ENCODE measurements around the gene SYMPK. TPM values are rescaled to one million over a fixed set of nuclear protein-coding genes. Genes with fewer than 3 reads are reported as not detected.
"Not testable (repeated sequence)": the region's sequence is repeated elsewhere in the genome, so short reads cannot be mapped to it uniquely, and the experiment has no call there.

The SYMPK gene
- total RNA-seq, 1 donor from 2014 or later: 103 TPM

DNA sequence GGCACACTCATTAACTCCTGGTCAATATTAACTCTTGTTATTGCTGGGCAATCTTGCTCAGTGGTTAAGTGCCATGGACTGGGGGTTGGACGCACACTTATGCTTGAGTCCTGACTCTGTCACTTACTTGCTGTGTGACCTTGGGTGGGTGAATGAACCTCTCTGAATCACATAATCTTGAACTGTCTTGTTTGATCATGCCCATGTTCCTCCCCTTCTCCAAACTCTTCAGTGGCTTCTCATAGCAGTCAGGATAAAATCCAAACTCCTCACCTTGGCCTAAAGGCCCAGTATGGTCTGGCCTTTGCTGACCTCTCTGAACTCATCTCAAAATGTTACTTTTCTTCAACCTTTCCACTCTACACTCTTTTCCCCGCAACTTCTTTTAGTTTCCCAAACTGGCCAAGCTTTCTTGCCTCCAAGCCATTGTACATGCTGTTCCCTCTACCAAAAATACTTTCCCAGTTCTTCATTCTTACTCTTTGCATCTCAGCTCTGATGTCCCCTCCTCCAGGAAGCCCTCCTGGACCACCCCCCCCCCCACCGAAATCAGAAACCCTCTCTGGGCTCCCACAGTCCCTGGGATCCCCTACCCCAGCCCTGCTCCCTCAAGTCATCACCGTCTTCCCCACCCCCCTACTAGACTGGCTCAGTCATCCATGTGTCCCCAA is 37.1 kb upstream of the SYMPK start:
- Histone ChIP-seq H3K4me1 (peaks cover 7 to 9% of the 10 kb centered on the region in 2 donors), H3K36me3 (peaks cover 22 to 31% of the 10 kb centered on the region in 2 donors), H3K9me3 (no peaks in the 10 kb centered on the region), H3K27me3 (no peaks in the 10 kb centered on the region), H3K27ac (no peak overlapping the region), H3K4me3 (no peak overlapping the region)
- no peak for TF ChIP-seq CTCF (IDR thresholded peaks at IDR 0.05)
- intact Hi-C loops (cut with DNase I): no loop called here
- no peak for DNase-seq (ENCODE audit: low spot score in 2 of 2)

DNA sequence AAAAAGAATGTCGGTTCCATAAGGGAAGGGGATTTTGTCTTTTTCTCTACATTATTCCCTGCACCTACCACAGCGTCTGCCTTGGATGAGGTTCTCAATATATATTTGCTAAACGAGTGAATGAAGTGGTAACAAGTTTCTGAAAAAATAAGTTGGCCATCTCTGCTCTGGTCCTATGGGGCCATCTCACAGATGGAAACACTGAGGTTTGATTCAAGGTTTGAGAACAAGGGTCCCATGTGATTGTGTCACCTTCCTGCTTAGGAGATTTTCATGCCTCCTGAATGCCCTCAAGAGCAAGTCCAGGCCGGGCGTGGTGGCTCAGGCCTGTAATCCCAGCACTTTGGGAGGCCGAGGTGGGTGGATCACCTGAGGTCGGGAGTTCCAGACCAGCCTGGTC is 36.3 kb upstream of the SYMPK start:
- Histone ChIP-seq H3K27ac (no peak overlapping the region), H3K4me1 (peaks cover 7 to 9% of the 10 kb centered on the region in 2 donors), H3K27me3 (no peaks in the 10 kb centered on the region), H3K36me3 (peaks cover 22 to 33% of the 10 kb centered on the region in 2 donors), H3K4me3 (no peak overlapping the region), H3K9me3 (no peaks in the 10 kb centered on the region)
- intact Hi-C loops (cut with DNase I): no loop called here
- no peak for TF ChIP-seq CTCF (IDR thresholded peaks at IDR 0.05)
- no peak for DNase-seq (ENCODE audit: low spot score in 2 of 2)

DNA sequence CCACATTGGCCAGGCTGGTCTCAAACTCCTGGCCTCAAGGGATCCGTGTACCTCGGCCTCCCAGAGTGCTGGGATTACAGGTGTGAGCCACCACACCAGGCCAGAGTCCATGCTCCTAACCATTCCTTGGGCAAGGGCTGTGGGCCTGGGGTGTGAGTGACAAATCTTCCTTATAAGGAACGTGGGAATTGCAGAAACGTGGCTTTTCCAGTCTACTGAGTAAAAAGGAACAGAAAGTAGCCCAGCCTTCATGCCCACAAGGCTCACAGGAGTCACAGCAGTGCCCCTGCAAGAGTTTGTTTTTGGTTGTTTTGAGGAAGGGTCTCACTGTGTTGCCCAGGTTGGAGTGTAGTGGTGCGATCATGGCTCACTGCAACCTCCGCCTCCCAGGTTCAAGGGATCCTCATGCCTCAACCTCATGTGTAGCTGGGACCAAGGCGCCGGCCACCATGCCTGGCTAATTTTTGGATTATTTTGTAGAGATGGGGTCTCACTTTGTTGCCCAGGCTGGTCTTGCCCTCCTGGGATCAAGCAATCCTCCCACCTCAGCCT is 34.4 kb upstream of the SYMPK start:
- no peak for DNase-seq (ENCODE audit: low spot score in 2 of 2)
- Histone ChIP-seq H3K4me1 (peaks cover 7 to 9% of the 10 kb centered on the region in 2 donors), H3K27ac (no peak overlapping the region), H3K4me3 (no peak overlapping the region), H3K36me3 (peaks cover 22 to 33% of the 10 kb centered on the region in 2 donors), H3K27me3 (no peaks in the 10 kb centered on the region), H3K9me3 (no peaks in the 10 kb centered on the region)
- TF ChIP-seq CTCF (IDR thresholded peaks at IDR 0.05): no peak
- intact Hi-C loops (cut with DNase I): no loop called here

- H3K9me3 ChIP-seq; H3K4me1 ChIP-seq; H3K27me3 ChIP-seq; H3K27ac ChIP-seq; intact Hi-C loops (cut with DNase I); DNase-seq (ENCODE audit: low spot score in 2 of 2); H3K4me3 ChIP-seq: not testable (repeated sequence)
- peaks cover 22 to 33% of the 10 kb centered on the region in 2 donors for H3K36me3 ChIP-seq
Observed at GRCh38 chr19:45895983-45896599, 33.1 kb upstream of the SYMPK start.

DNA sequence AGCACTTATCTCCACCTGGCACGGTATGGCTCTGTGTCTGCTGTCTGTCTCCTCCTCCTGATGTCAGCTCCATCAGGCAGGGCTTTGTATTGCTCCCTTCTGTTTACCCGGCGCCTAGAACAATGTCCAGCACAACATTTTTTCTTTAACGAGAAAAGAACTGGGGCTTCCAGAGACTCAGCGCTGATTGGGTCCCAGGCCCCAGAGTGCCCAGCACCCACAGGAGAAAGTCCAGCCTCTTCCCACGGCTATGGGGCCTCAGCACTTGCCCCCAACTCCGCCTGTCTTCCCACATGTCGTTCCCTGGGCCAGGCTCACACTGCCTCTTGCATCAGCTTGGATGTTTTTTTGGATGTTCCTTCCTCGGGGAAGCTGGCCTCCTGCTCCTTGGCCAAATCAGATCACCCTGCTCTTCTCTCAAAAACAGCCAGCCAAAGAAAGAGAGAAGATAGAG is 32.6 kb upstream of the SYMPK start:
- peaks cover 0 to 1% of the 10 kb centered on the region in 2 donors for H3K4me1 ChIP-seq
- no peaks in the 10 kb centered on the region for H3K27me3 ChIP-seq
- intact Hi-C loops (cut with DNase I): no loop called here
- peaks cover 22 to 33% of the 10 kb centered on the region in 2 donors for H3K36me3 ChIP-seq
- no peak overlapping the region for H3K27ac ChIP-seq
- TF ChIP-seq CTCF (IDR thresholded peaks at IDR 0.05): no peak
- H3K4me3 ChIP-seq: no peak overlapping the region
- DNase-seq (ENCODE audit: low spot score in 2 of 2): no peak
- H3K9me3 ChIP-seq: no peaks in the 10 kb centered on the region

DNA sequence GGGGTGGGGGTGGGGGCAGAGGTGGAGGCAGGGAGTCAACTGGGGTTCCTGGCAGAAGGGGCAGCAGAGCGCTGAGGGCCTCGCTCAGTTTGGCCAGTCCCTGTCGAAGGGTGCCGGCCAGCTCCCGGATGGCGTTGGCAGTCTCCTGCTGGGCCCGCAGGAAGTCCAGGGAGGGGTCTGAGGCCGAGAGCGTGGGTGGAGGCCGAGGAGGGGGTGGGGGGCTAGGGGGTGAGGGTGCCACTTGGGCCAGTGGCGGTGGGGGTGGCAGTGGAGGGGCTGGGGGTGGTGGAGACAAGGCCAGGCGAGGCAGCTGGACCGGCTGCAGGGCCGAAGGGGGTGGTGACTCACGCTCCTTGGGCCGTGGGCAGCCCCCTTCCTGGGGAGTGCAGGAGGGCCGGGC is 27.9 kb upstream of the SYMPK start:
- Histone ChIP-seq H3K4me1 (peaks cover 0 to 4% of the 10 kb centered on the region in 2 donors), H3K36me3 (peaks cover 4 to 10% of the 10 kb centered on the region in 2 donors), H3K27me3 (no peaks in the 10 kb centered on the region), H3K27ac (no peak overlapping the region), H3K9me3 (no peaks in the 10 kb centered on the region), H3K4me3 (no peak overlapping the region)
- intact Hi-C loops (cut with DNase I): no loop called here
- TF ChIP-seq CTCF (IDR thresholded peaks at IDR 0.05): no peak
- no peak for DNase-seq (ENCODE audit: low spot score in 2 of 2)
